Astrocyte (in vitro differentiated cells and primary cell): ENCODE data around the gene RRBP1. TPM values are rescaled to one million over a fixed set of nuclear protein-coding genes. Genes with fewer than 3 reads are reported as not detected.

Experiments
- DNase-seq: peaks from one replicate; pipeline ENCODE4 v3.0.0-alpha.2; 2010; ENCODE audit warnings: low read depth
- FAIRE-seq: peaks from 2 replicates; lab custom pipeline; 2011; peaks lifted over from hg19 to GRCh38; lab: Jason Lieb, UNC
- H2AFZ ChIP-seq: 2 replicates; pipeline ENCODE4 v1.6.0; 2012; ENCODE audit warnings: low read depth, low read length, inconsistent platforms
- H3K27ac ChIP-seq: 2 replicates; pipeline ENCODE4 v1.5.1; 2011; ENCODE audit warnings: low read depth, low read length, inconsistent platforms
- H3K27me3 ChIP-seq: 2 replicates; pipeline ENCODE4 v1.6.0; 2011; ENCODE audit warnings: low read length, inconsistent platforms; ENCODE audit not compliant: insufficient read depth
- H3K36me3 ChIP-seq: 2 replicates; pipeline ENCODE4 v1.5.1; 2011; ENCODE audit warnings: low read length, inconsistent platforms; ENCODE audit not compliant: insufficient read depth
- H3K4me1 ChIP-seq: 2 replicates; pipeline ENCODE4 v1.5.1; 2011; ENCODE audit warnings: low read length, inconsistent platforms; ENCODE audit not compliant: insufficient read depth
- H3K4me2 ChIP-seq: 2 replicates; pipeline ENCODE4 v1.6.0; 2012; ENCODE audit warnings: low read length, inconsistent platforms
- H3K4me3 ChIP-seq: 2 replicates; pipeline ENCODE4 v1.5.1; 2011; ENCODE audit warnings: low read depth, mild to moderate bottlenecking, low read length, inconsistent platforms; ENCODE audit not compliant: insufficient read depth
- H3K79me2 ChIP-seq: 2 replicates; pipeline ENCODE4 v1.6.0; 2012; ENCODE audit warnings: mild to moderate bottlenecking, low read length, inconsistent platforms; ENCODE audit not compliant: insufficient read depth
- H3K9ac ChIP-seq: 2 replicates; pipeline ENCODE4 v1.6.0; 2012; ENCODE audit warnings: mild to moderate bottlenecking, low read length, inconsistent platforms
- H3K9me3 ChIP-seq: 2 replicates; pipeline ENCODE4 v1.5.1; 2012; ENCODE audit warnings: low read depth, mild to moderate bottlenecking, low read length, inconsistent platforms; ENCODE audit not compliant: insufficient read depth
- H4K20me1 ChIP-seq: 2 replicates; pipeline ENCODE4 v1.6.0; 2012; ENCODE audit warnings: low read length, inconsistent platforms; ENCODE audit not compliant: insufficient read depth
- H3K27ac Mint-ChIP-seq: one replicate; pipeline ENCODE4 v1.8.0; 2021; ENCODE audit warnings: mild to moderate bottlenecking, mixed read lengths; ENCODE audit not compliant: unreplicated experiment
- H3K27me3 Mint-ChIP-seq: one replicate; pipeline ENCODE4 v1.8.0; 2021; ENCODE audit warnings: low read depth, mixed read lengths; ENCODE audit not compliant: unreplicated experiment
- H3K36me3 Mint-ChIP-seq: one replicate; pipeline ENCODE4 v1.8.0; 2021; ENCODE audit warnings: low read depth, mixed read lengths; ENCODE audit not compliant: unreplicated experiment
- H3K4me1 Mint-ChIP-seq: one replicate; pipeline ENCODE4 v1.8.0; 2021; ENCODE audit warnings: low read depth, mixed read lengths; ENCODE audit not compliant: unreplicated experiment
- H3K4me3 Mint-ChIP-seq: one replicate; pipeline ENCODE4 v1.8.0; 2021; ENCODE audit warnings: mild to moderate bottlenecking, moderate library complexity, mixed read lengths; ENCODE audit not compliant: unreplicated experiment
- H3K9me3 Mint-ChIP-seq: one replicate; pipeline ENCODE4 v1.8.0; 2021; ENCODE audit warnings: mild to moderate bottlenecking, mixed read lengths; ENCODE audit not compliant: unreplicated experiment
- EZH2 ChIP-seq: IDR thresholded peaks from 2 replicates; pipeline ENCODE4 v1.6.1; 2012; ENCODE audit warnings: mild to moderate bottlenecking, low read length, inconsistent platforms; ENCODE audit not compliant: insufficient read depth
- total RNA-seq: library from RNA; stranded (reverse); gene quantifications from 2 replicates; pipeline ENCODE4 v1.2.1, GENCODE V29; 2021
- TF ChIP-seq, protein P1 (sequence below): IDR thresholded peaks from 2 replicates; pipeline ENCODE4 v1.5.1; 2011; ENCODE audit warnings: low read depth, mild to moderate bottlenecking, inconsistent platforms, low read length, moderate library complexity; ENCODE audit not compliant: insufficient read depth

Gene RRBP1
- total RNA-seq, 1 donor from 2014 or later = 347 TPM

DNA sequence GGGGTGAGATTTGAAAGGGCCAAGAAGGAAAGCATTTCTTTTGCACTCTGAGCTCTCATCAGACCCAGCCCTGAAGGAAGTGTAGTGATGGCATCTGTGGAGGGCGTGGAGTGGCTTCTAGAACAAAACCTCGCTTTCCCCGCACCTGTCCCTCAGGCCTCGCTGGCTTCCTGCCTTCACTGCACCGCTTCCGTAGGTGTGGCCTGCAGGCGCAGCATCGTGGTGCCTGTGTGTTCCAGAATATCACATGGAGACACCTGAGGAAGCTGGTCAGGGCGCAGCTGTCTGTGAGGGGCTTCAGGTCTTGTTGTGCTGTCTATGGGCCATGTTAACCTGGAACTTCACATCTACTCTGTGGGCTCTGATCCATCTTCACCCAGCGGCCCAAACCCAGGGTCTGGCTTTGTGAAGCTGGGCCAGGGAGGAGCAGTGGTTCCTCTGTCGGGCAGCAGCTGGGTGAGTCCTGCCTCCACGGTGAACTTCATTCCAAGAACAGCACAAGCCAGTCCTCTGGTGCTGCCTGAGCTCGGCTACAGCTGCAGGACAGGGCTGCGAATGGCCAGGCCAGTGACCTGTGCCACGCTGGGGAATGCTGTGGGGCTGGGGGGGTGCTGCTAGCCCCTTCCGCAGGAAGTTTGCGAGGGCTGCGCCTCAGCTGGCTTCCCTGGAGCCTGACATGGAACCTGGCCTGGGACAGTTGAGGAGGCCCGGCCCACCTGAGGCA is 71.3 kb downstream of the RRBP1 start:
- H3K27ac Mint-ChIP-seq = peak overlapping the region; percentile 23
- FAIRE-seq = no peak
- no peaks in the 10 kb centered on the region for H3K9me3 Mint-ChIP-seq
- peaks cover 15% of the 10 kb centered on the region for H3K4me1 Mint-ChIP-seq
- peaks cover 97% of the 10 kb centered on the region for H4K20me1 ChIP-seq
- no peak overlapping the region for H3K4me3 ChIP-seq
- H3K79me2 ChIP-seq = peaks cover 25% of the 10 kb centered on the region
- no peak overlapping the region for H3K9ac ChIP-seq
- no peak overlapping the region for H3K4me2 ChIP-seq
- TF ChIP-seq, protein P1, sequence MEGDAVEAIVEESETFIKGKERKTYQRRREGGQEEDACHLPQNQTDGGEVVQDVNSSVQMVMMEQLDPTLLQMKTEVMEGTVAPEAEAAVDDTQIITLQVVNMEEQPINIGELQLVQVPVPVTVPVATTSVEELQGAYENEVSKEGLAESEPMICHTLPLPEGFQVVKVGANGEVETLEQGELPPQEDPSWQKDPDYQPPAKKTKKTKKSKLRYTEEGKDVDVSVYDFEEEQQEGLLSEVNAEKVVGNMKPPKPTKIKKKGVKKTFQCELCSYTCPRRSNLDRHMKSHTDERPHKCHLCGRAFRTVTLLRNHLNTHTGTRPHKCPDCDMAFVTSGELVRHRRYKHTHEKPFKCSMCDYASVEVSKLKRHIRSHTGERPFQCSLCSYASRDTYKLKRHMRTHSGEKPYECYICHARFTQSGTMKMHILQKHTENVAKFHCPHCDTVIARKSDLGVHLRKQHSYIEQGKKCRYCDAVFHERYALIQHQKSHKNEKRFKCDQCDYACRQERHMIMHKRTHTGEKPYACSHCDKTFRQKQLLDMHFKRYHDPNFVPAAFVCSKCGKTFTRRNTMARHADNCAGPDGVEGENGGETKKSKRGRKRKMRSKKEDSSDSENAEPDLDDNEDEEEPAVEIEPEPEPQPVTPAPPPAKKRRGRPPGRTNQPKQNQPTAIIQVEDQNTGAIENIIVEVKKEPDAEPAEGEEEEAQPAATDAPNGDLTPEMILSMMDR = no peak
- TF ChIP-seq EZH2 = no peak
- DNase-seq = no peak
- peak overlapping the region; percentile 4 for H3K27ac ChIP-seq
- peaks cover 13% of the 10 kb centered on the region for H3K4me1 ChIP-seq
- H3K27me3 ChIP-seq = no peaks in the 10 kb centered on the region
- no peak overlapping the region for H3K4me3 Mint-ChIP-seq
- H3K27me3 Mint-ChIP-seq = no peaks in the 10 kb centered on the region
- peaks cover 35% of the 10 kb centered on the region for H3K36me3 ChIP-seq
- H3K36me3 Mint-ChIP-seq = peaks cover 2% of the 10 kb centered on the region
- no peaks in the 10 kb centered on the region for H3K9me3 ChIP-seq
- H2AFZ ChIP-seq = no peak overlapping the region

DNA sequence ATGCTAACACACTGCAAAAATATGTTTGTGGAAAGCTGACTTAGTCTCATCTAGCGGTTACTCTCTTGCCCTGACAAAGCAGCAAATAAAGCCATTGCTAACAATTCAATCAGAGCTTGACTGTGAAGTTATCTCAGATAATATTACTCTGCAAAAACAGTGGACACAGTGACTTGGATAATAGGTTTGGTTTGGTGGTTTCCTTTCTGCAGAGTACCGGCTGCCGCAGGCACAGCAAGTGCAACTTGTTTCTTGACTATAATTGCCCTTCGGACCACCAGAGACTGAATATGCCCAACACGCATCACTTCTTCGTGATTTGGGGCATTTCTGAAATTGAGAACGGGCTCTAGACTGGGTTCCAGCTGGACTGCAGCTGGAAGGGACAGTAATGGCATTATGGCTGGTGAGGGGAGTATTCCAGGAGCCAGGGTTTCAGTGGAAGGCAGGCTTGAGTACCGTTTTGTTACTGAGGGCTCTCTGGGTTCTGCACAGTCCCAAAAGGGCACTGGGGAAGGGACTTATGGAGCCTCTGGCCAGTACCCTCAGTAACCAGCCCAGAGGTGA is 72.1 kb downstream of the RRBP1 start:
- no peaks in the 10 kb centered on the region for H3K27me3 Mint-ChIP-seq
- Histone ChIP-seq H3K9me3 (no peaks in the 10 kb centered on the region), H3K27me3 (no peaks in the 10 kb centered on the region), H3K4me1 (peaks cover 13% of the 10 kb centered on the region), H3K9ac (no peak overlapping the region), H3K4me2 (no peak overlapping the region), H3K36me3 (peaks cover 40% of the 10 kb centered on the region), H2AFZ (no peak overlapping the region), H3K79me2 (peaks cover 32% of the 10 kb centered on the region), H3K4me3 (no peak overlapping the region), H3K27ac (no peak overlapping the region), H4K20me1 (peaks cover 97% of the 10 kb centered on the region)
- H3K9me3 Mint-ChIP-seq = no peaks in the 10 kb centered on the region
- FAIRE-seq = peak; percentile 41
- H3K4me3 Mint-ChIP-seq = no peak overlapping the region
- H3K4me1 Mint-ChIP-seq = peaks cover 15% of the 10 kb centered on the region
- H3K36me3 Mint-ChIP-seq = peaks cover 4% of the 10 kb centered on the region
- peak overlapping the region; percentile 23 for H3K27ac Mint-ChIP-seq
- DNase-seq = no peak
- TF ChIP-seq EZH2 = no peak
- TF ChIP-seq, protein P1 = no peak
